Nephron (organoid): ENCODE data around the gene SYNDIG1L.

Source experiments
- H3K27ac Mint-ChIP-seq, 3 experiments: 2 replicates each; pipeline ENCODE4 v1.8.0; 2020; ENCODE audit warnings: mixed read lengths in 3 of 3, mild to moderate bottlenecking in 2 of 3, moderate library complexity in 1 of 3
- H3K27me3 Mint-ChIP-seq: 2 replicates; pipeline ENCODE4 v1.8.0; 2021; ENCODE audit warnings: low read depth, mild to moderate bottlenecking, moderate library complexity, mixed read lengths
- H3K36me3 Mint-ChIP-seq: 2 replicates; pipeline ENCODE4 v1.8.0; 2020; ENCODE audit warnings: low read depth, mixed read lengths
- H3K4me1 Mint-ChIP-seq: 2 replicates; pipeline ENCODE4 v1.8.0; 2020; ENCODE audit warnings: mixed read lengths
- H3K4me3 Mint-ChIP-seq, 3 experiments: 2 replicates each; pipeline ENCODE4 v1.8.0; 2020; ENCODE audit warnings: mild to moderate bottlenecking in 3 of 3, mixed read lengths in 3 of 3, moderate library complexity in 2 of 3
- H3K9me3 Mint-ChIP-seq: 2 replicates; pipeline ENCODE4 v1.8.0; 2020; ENCODE audit warnings: mixed read lengths
- CTCF ChIP-seq, 3 experiments: fragments of 200-600 bp; sonication (generic); IDR thresholded peaks; one replicate each; pipeline ENCODE4 v1.5.0; 2021; ENCODE audit warnings: antibody characterized with exemption in 3 of 3; ENCODE audit not compliant: unreplicated experiment in 3 of 3

Gene SYNDIG1L

GRCh38 chr14:74441113-74441512 lies 15.1 kb upstream of the SYNDIG1L start:
- H3K9me3 Mint-ChIP-seq = no peaks in the 10 kb centered on the region
- H3K27me3 Mint-ChIP-seq = peaks cover 5% of the 10 kb centered on the region
- no peak for TF ChIP-seq CTCF (IDR thresholded peaks at IDR 0.05; ENCODE audit: unreplicated experiment in 3 of 3)

GRCh38 chr14:74438351-74438915 lies 12.4 kb upstream of the SYNDIG1L start:
- Mint-ChIP-seq H3K4me1 (no peaks in the 10 kb centered on the region), H3K4me3 (no peak overlapping the region), H3K27ac (no peak overlapping the region), H3K36me3 (no peaks in the 10 kb centered on the region), H3K9me3 (no peaks in the 10 kb centered on the region), H3K27me3 (peaks cover 5% of the 10 kb centered on the region)
- TF ChIP-seq CTCF (IDR thresholded peaks at IDR 0.05; ENCODE audit: unreplicated experiment in 3 of 3) = no peak

More at GRCh38 chr14:74441113-74441512, 15.1 kb upstream of the SYNDIG1L start:
- no peaks in the 10 kb centered on the region for H3K4me1 Mint-ChIP-seq
- no peaks in the 10 kb centered on the region for H3K36me3 Mint-ChIP-seq
- no peak overlapping the region for H3K27ac Mint-ChIP-seq
- no peak overlapping the region for H3K4me3 Mint-ChIP-seq

- no peaks in the 10 kb centered on the region for H3K4me1 Mint-ChIP-seq
- H3K9me3 Mint-ChIP-seq = no peaks in the 10 kb centered on the region
- peaks cover 8% of the 10 kb centered on the region for H3K27me3 Mint-ChIP-seq
- H3K36me3 Mint-ChIP-seq = no peaks in the 10 kb centered on the region
- H3K27ac Mint-ChIP-seq = no peak overlapping the region
- TF ChIP-seq CTCF (IDR thresholded peaks at IDR 0.05; ENCODE audit: unreplicated experiment in 3 of 3) = no peak
- H3K4me3 Mint-ChIP-seq = no peak overlapping the region
Observed at GRCh38 chr14:74437496-74438053, 11.6 kb upstream of the SYNDIG1L start.

GRCh38 chr14:74434294-74434693 lies 8.3 kb upstream of the SYNDIG1L start:
- no peaks in the 10 kb centered on the region for H3K36me3 Mint-ChIP-seq
- H3K4me1 Mint-ChIP-seq = no peaks in the 10 kb centered on the region
- no peak overlapping the region for H3K4me3 Mint-ChIP-seq
- H3K27me3 Mint-ChIP-seq = peaks cover 36% of the 10 kb centered on the region
- no peaks in the 10 kb centered on the region for H3K9me3 Mint-ChIP-seq
- no peak overlapping the region for H3K27ac Mint-ChIP-seq
- TF ChIP-seq CTCF (IDR thresholded peaks at IDR 0.05; ENCODE audit: unreplicated experiment in 3 of 3) = no peak

- Mint-ChIP-seq H3K4me3 (no peak overlapping the region), H3K27me3 (peaks cover 64% of the 10 kb centered on the region), H3K27ac (no peak overlapping the region), H3K4me1 (no peaks in the 10 kb centered on the region), H3K36me3 (no peaks in the 10 kb centered on the region), H3K9me3 (no peaks in the 10 kb centered on the region)
- no peak for TF ChIP-seq CTCF (IDR thresholded peaks at IDR 0.05; ENCODE audit: unreplicated experiment in 3 of 3)
Observed at GRCh38 chr14:74429991-74430390, 4.0 kb upstream of the SYNDIG1L start.

GRCh38 chr14:74429221-74429691 lies 3.2 kb upstream of the SYNDIG1L start:
- no peaks in the 10 kb centered on the region for H3K36me3 Mint-ChIP-seq
- H3K9me3 Mint-ChIP-seq = no peaks in the 10 kb centered on the region
- no peaks in the 10 kb centered on the region for H3K4me1 Mint-ChIP-seq
- H3K27me3 Mint-ChIP-seq = peaks cover 71% of the 10 kb centered on the region
- no peak for TF ChIP-seq CTCF (IDR thresholded peaks at IDR 0.05; ENCODE audit: unreplicated experiment in 3 of 3)
- H3K27ac Mint-ChIP-seq = no peak overlapping the region
- no peak overlapping the region for H3K4me3 Mint-ChIP-seq
